HL-60/S4 (cell line): ENCODE results near the gene SH3BGRL.
"Not testable (repeated sequence)": the region's sequence is repeated elsewhere in the genome, so short reads cannot be mapped to it uniquely, and the experiment has no call there.

Experiments used
- in situ Hi-C: fragments of 300-500 bp; cut with MboI; formaldehyde crosslinking; loops from 2 replicates; pipeline ENCODE4 v1.14.3; 2022; ENCODE audit warnings: low sequenced_read_pairs

Gene SH3BGRL

DNA sequence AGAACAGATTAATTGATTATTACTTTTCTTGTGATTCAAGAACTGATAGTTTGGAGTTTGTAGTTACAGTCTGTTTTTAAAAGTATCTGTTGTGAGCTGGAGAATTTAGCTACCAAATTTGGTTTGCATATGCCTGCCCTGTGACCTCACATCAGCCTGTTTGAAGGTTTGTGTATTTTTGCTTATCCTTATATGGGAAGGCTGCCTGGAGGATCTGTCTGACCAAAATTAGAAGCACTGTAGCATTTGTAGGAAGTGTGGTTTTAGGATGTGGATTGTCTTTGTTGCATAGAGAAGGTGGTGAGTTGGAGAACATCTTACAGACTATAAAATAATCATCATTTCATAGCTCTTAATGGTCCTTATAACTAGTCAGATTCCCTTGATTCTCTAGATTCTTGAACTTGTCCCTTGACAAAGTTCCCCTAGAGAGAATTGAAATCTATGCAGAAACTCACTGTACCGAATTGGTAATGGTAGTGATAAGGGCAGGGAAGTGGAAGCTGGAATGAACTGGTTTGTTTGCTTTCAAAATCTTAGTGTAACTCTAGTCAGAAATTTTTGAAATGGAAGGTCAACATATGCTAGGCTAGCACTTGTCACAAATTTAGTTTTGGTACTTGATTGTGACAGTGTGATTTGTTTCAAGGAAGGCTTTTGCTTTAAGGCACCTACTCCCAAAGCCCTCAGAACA, 57.3 kb downstream of the SH3BGRL start:
- in situ Hi-C loops, result no loop called here

- in situ Hi-C loops, result no loop called here
Observed at GRCh38 chrX:81259714-81260395, 58.0 kb downstream of the SH3BGRL start.

DNA sequence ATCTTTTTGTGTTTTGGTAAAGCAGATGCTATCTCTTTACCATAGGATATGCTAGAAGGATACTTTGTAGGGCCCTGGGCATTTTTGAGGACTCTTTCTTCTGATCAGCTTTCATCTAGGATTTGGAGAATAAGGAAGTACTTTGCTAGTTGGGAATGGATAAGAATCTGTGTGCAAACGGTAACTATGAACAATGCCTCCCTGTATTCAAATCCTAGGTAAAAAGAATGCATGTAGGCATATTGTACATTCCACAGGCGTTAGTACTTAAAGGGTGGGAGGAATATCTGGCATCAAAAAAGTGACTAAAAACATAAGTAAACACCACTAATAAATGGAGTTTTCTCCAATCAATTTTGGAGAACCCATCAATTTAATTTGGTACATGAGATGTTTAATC, 59.7 kb downstream of the SH3BGRL start:
- in situ Hi-C loops, result no loop called here

DNA sequence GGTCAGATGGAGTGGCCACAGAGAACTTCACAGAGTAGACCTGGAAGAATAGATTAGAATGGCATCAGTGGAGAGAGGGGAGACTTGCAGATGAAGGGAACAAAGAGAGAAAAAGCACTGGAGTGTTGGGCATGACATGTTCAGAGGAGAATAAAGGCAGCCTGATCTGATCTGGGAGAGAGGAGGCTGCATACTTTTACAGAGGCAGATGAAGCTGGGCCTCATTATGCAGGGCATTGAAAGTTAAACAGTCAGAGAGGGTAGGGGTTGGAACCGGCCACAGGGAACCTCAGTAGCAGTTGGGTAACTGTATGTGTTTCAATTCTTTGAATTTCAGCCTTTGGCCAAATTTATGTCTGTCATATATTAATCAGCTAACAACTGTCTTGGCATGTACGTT, 61.2 kb downstream of the SH3BGRL start:
- in situ Hi-C loops, result no loop called here

GRCh38 chrX:81278616-81279015, 76.7 kb downstream of the SH3BGRL start:
- in situ Hi-C loops, result no loop called here

- in situ Hi-C loops, result no loop called here
Observed at GRCh38 chrX:81280148-81280547, 78.2 kb downstream of the SH3BGRL start.

- in situ Hi-C loops, result no loop called here
Observed at GRCh38 chrX:81286075-81286474, 84.2 kb downstream of the SH3BGRL start.

GRCh38 chrX:81286608-81287007, 84.7 kb downstream of the SH3BGRL start:
- in situ Hi-C loops, result no loop called here

DNA sequence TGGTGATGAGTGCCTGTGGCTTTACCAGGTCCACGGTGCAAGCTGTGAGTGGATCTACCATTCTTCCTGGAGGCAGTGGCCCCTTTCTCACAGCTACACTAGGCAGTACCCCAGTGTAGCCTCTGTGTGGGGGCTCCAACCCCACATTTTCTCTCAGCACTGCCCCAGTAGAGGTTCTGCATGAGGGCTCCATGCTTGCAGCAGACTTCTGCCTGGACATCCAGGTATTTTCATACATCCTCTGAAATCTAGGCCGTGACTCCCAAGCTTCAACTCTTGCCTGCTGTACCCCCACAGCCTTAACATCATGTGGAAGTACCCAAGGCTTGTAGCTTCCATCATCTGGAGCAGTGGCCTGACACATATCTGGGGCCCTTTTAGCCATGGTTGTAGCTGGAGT, 90.1 kb downstream of the SH3BGRL start:
- in situ Hi-C loops, result no loop called here

GRCh38 chrX:81294101-81294500, 92.2 kb downstream of the SH3BGRL start:
- in situ Hi-C loops, result no loop called here

GRCh38 chrX:81301877-81302276, 100.0 kb downstream of the SH3BGRL start:
- in situ Hi-C loops, result no loop called here

DNA sequence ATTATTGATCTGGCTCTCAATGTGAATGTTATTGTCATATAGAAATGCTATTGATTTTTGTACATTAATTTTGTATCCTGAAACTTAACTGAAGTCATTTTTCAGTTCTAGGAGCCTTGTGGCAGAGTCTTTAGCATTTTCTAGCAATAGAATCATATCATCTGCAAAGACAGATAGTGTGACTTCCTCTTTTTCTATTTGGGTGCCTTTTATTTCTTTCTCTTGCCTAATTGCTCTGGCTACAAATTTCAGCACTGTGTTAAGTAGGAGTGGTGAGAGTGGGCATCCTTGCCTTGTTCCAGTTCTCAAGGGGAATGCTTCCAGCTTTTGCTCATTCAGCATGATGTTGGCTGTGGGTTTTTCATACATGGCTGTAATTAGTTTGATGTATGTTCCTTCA, 102.7 kb downstream of the SH3BGRL start:
- in situ Hi-C loops, result no loop called here

GRCh38 chrX:81305240-81305639, 103.3 kb downstream of the SH3BGRL start:
- in situ Hi-C loops, result no loop called here

DNA sequence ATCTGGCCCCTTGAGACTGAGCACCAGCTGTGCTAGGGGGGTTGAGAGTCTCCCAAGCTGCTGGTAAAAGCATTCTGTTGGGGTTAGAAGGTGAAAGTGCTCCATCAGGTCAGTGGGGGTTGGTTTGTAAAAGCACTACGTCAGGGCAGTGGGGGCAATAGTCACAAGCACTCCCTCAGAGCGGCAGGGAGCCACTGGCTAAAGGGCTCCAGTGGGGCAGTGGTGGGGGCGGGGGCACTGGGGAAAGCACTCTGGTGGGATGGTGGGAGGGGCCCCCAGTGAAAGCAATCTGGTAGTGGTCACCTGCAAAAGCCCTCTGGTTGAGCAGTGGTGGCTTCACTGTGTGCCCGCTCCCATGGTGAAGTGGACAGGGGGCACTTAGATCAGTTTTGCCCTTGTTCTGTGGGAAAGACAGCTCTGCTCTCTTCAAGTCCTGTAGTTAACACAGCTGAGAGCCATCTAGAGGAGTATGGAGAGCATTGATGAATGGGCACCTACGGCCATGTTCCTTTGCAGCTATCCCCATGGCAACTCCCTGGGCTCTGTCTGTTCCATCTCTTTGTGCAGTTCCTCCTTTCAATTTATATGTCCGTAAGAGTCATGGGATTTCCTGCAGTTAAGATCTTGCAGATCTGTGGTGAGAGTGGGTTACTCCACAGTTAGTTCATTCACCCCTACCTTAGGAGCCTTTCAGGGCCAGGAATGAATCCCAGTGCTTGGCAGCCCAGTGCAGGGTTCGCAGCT, 106.4 kb downstream of the SH3BGRL start:
- in situ Hi-C loops, result no loop called here

DNA sequence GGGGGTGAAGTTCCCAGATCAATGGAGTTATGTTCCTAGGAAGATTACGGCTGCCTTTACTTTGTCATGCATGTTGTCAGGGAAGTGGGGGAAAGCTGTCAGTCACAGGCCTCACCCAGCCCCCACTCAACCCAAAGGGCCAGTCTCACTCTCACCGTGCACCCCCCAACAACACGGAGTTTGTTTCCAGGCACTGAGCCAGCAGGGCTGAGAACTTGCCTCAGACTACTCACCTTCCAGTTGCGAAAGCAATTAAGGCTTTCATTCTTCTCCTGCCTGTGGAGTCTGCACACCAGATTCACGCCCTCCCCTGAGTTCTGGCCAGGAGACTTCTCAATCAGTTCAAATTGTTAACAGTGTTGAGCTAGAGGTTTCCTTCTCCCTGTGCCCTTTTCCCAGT, 114.3 kb downstream of the SH3BGRL start:
- in situ Hi-C loops, result no loop called here

DNA sequence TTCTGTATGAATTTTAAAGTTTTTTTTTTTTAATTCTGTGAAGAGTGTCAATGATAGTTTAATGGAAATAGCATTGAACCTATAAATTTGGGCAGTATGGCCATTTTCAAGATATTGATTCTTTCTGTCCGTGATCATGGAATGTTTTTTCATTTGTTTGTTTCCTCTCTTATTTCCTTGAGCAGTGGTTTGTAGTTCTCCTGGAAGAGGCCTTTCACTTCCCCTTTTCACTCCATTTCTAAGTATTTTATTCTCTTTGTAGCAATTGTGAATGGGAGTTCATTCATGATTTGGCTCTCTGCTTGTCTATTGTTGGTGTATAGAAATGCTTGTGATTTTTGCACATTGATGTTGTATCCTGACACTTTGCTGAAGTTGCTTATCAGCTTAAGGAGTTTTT, 129.8 kb downstream of the SH3BGRL start:
- in situ Hi-C loops, result not testable (repeated sequence)

DNA sequence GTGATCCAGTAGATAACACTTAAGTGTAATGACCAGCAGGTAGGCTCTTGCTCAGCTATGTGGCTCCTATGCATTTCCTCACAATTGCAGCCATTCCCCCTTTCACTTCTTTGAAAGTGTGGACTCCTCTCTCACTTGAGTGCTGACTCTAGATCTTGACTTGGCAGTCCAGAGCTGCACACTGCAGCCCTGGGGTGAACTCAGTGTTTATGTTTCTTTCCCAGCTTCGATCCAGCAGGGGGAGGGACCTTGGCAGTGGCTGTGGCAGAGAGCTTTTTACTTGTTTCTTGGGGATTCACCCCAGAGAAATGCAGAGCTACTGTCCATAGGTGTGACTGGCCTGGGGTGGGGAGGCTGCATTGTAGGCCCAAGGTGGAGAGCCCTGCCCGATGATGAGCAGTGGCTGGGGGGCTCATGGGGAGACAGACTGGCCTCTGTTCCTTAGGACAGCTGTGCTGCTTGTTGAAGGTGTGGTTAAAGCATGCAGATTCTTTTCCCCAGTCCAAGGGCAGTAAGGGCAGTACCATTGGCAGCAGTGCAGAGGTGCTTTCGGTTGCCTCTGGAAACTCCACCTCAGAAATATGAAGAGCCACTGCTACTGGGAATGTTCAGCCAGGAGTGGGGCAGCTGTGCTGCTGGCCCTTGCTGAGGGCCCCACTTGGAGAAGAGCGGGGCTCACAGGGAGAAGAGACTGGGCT, 134.7 kb downstream of the SH3BGRL start:
- in situ Hi-C loops, result no loop called here

DNA sequence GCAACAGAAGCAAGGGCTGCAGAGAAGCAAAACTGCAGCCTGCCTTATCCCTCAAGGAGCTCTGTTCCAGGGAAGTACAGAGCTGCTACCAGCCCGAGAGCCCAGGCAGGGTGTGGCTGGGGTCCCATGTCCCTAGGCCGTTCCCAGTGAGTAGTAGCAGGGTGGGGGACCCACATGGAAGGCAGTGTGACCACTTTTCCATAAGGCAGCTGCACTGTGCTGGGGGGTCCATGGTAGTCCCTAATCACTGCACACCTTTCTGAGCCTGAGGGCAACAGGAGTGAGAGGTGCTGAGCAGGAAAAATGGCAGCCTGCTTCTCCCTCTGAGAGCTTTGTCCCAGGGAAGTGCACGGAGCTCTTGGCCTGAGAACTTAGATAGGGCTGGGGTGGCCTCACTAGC, 135.9 kb downstream of the SH3BGRL start:
- in situ Hi-C loops, result no loop called here

- in situ Hi-C loops, result no loop called here
Observed at GRCh38 chrX:81338924-81339323, 137.0 kb downstream of the SH3BGRL start.

GRCh38 chrX:81345296-81345695, 143.4 kb downstream of the SH3BGRL start:
- in situ Hi-C loops, result not testable (repeated sequence)
